H1 (cell line): Measurements from ENCODE around the gene DGCR8. TPM values are rescaled to one million over a fixed set of nuclear protein-coding genes. Genes with fewer than 3 reads are reported as not detected.

Source experiments
- CTCF ChIA-PET: fragments of 300-600 bp; sonication (Branson Sonifier 250); formaldehyde crosslinking; loops from one replicate; lab custom pipeline; 2021; ENCODE audit not compliant: partially characterized antibody; lab: Charles Lee
- POLR2A ChIA-PET: fragments of 300-600 bp; sonication (Branson Sonifier 250); formaldehyde crosslinking; loops from one replicate; lab custom pipeline; 2021; ENCODE audit warnings: inconsistent platforms; ENCODE audit not compliant: partially characterized antibody; lab: Charles Lee
- DNase-seq, 2 experiments: peaks; one replicate each; pipeline versions ENCODE4 v3.0.0 to v3.0.0-alpha.2; 2010 to 2022; ENCODE audit warnings: low spot score in 2 of 2, low read depth in 1 of 2, mixed read lengths in 1 of 2
- FAIRE-seq: peaks from 2 replicates; lab custom pipeline; 2011; peaks lifted over from hg19 to GRCh38; lab: Jason Lieb, UNC
- H2AFZ ChIP-seq: 2 replicates; pipeline ENCODE4 v1.8.1; 2012; ENCODE audit warnings: low read length, inconsistent platforms
- H2AK5ac ChIP-seq: 2 replicates; pipeline ENCODE4 v1.6.1; 2013; ENCODE audit warnings: low read depth, low read length
- H2BK120ac ChIP-seq: replicated peaks from 2 replicates; pipeline ENCODE3; 2013; ENCODE audit warnings: low read depth, low read length, inconsistent platforms
- H2BK12ac ChIP-seq: 2 replicates; pipeline ENCODE4 v1.6.1; 2013; ENCODE audit warnings: low read depth, low read length
- H2BK15ac ChIP-seq: 2 replicates; pipeline ENCODE4 v1.6.1; 2013; ENCODE audit warnings: low read length
- H2BK20ac ChIP-seq: 2 replicates; pipeline ENCODE4 v1.6.1; 2013; ENCODE audit warnings: low read length
- H2BK5ac ChIP-seq: 2 replicates; pipeline ENCODE4 v1.6.1; 2013; ENCODE audit warnings: low read depth, low read length
- H3K14ac ChIP-seq: 2 replicates; pipeline ENCODE4 v1.6.1; 2013; ENCODE audit warnings: inconsistent platforms; ENCODE audit not compliant: insufficient read length
- H3K18ac ChIP-seq: 2 replicates; pipeline ENCODE4 v1.6.1; 2013; ENCODE audit warnings: low read length; ENCODE audit errors: extremely low read depth
- H3K23ac ChIP-seq: 2 replicates; pipeline ENCODE4 v1.6.1; 2013; ENCODE audit warnings: inconsistent platforms; ENCODE audit not compliant: insufficient read length
- H3K23me2 ChIP-seq: 2 replicates; pipeline ENCODE4 v1.6.1; 2013; ENCODE audit warnings: low read depth, low read length
- H3K27ac ChIP-seq: 2 replicates; pipeline ENCODE4 v1.6.1; 2011; ENCODE audit warnings: low read depth, low read length, inconsistent platforms
- H3K27me3 ChIP-seq, 4 experiments: replicated peaks in 1 of 4; 1 replicate in 1 of 4; 2 replicates in 3 of 4; pipeline versions ENCODE4 v1.6.1 to v1.8.1; 2011 to 2013; ENCODE audit warnings: low read length in 3 of 4, mild to moderate bottlenecking in 3 of 4, inconsistent platforms in 2 of 4, mixed read lengths in 2 of 4, moderate library complexity in 1 of 4; ENCODE audit not compliant: control insufficient read depth in 3 of 4, insufficient read depth in 3 of 4; ENCODE audit errors: extremely low read depth in 1 of 4
- H3K36me3 ChIP-seq, 4 experiments: 2 replicates each; pipeline versions ENCODE4 v1.6.1 to v1.8.1; 2011 to 2013; ENCODE audit warnings: mild to moderate bottlenecking in 4 of 4, low read length in 3 of 4, moderate library complexity in 2 of 4, control low read depth in 1 of 4, inconsistent platforms in 1 of 4; ENCODE audit not compliant: insufficient read depth in 4 of 4, control insufficient read depth in 2 of 4
- H3K4ac ChIP-seq: replicated peaks from 2 replicates; pipeline ENCODE3; 2013; ENCODE audit warnings: low read length, low read depth, mixed read lengths, inconsistent platforms; ENCODE audit not compliant: insufficient read length
- H3K4me1 ChIP-seq, 4 experiments: replicated peaks in 1 of 4; 1 replicate in 1 of 4; 2 replicates in 3 of 4; pipeline versions ENCODE4 v1.6.1 to v1.8.1; 2011 to 2013; ENCODE audit warnings: low read length in 3 of 4, inconsistent platforms in 2 of 4, mixed read lengths in 1 of 4; ENCODE audit not compliant: insufficient read depth in 4 of 4, control insufficient read depth in 3 of 4
- H3K4me2 ChIP-seq, 2 experiments: 2 replicates each; pipeline versions ENCODE4 v1.6.1 to v1.8.1; 2011 to 2013; ENCODE audit warnings: low read depth in 2 of 2, low read length in 2 of 2, control low read depth in 1 of 2, inconsistent platforms in 1 of 2, mild to moderate bottlenecking in 1 of 2; ENCODE audit not compliant: insufficient read depth in 1 of 2
- H3K4me3 ChIP-seq, 4 experiments: fragments of 200-600, 300-600 bp in 1 of 4; sonication (generic), shearing (Covaris generic), sonication (Bioruptor Twin) in 1 of 4; 2 replicates each; pipeline versions ENCODE4 v1.5.1 to v1.8.1; 2011 to 2016; ENCODE audit warnings: low read length in 4 of 4, low read depth in 3 of 4, control low read depth in 2 of 4, inconsistent platforms in 2 of 4, mild to moderate bottlenecking in 2 of 4, mixed read lengths in 1 of 4, moderate library complexity in 1 of 4; ENCODE audit not compliant: insufficient read depth in 2 of 4; ENCODE audit errors: extremely low read depth in 1 of 4
- H3K56ac ChIP-seq: replicated peaks from 2 replicates; pipeline ENCODE3; 2013; ENCODE audit warnings: low read depth, mild to moderate bottlenecking, mixed read lengths, low read length, inconsistent platforms; ENCODE audit not compliant: insufficient read length
- H3K79me1 ChIP-seq: 2 replicates; pipeline ENCODE4 v1.6.1; 2013; ENCODE audit warnings: low read depth, low read length, control low read depth
- H3K79me2 ChIP-seq, 2 experiments: 2 replicates each; pipeline versions ENCODE4 v1.6.1 to v1.8.1; 2012 to 2013; ENCODE audit warnings: low read length in 2 of 2, mild to moderate bottlenecking in 2 of 2, inconsistent platforms in 1 of 2; ENCODE audit not compliant: insufficient read depth in 2 of 2, control insufficient read depth in 1 of 2
- H3K9ac ChIP-seq, 4 experiments: replicated peaks in 1 of 4; 1 replicate in 1 of 4; 2 replicates in 3 of 4; pipeline versions ENCODE4 v1.6.1 to v1.8.1; 2011 to 2013; ENCODE audit warnings: low read depth in 3 of 4, low read length in 3 of 4, control low read depth in 2 of 4, mild to moderate bottlenecking in 2 of 4, moderate library complexity in 2 of 4, inconsistent platforms in 1 of 4; ENCODE audit errors: extremely low read depth in 1 of 4
- H3K9me3 ChIP-seq, 2 experiments: 2 replicates each; pipeline versions ENCODE4 v1.6.1 to v1.8.1; 2012 to 2013; ENCODE audit warnings: mild to moderate bottlenecking in 2 of 2, moderate library complexity in 2 of 2, control low read depth in 1 of 2, inconsistent platforms in 1 of 2, low read depth in 1 of 2, low read length in 1 of 2, mixed read lengths in 1 of 2; ENCODE audit not compliant: insufficient read depth in 2 of 2
- H4K20me1 ChIP-seq, 2 experiments: replicated peaks in 1 of 2; 2 replicates each; pipeline versions ENCODE3 to v1.8.1; 2011 to 2013; ENCODE audit warnings: inconsistent platforms in 2 of 2, low read length in 2 of 2, mild to moderate bottlenecking in 1 of 2; ENCODE audit not compliant: insufficient read depth in 2 of 2, control insufficient read depth in 1 of 2
- H4K5ac ChIP-seq: 2 replicates; pipeline ENCODE4 v1.6.1; 2013; ENCODE audit warnings: low read length, low read depth, mixed read lengths, inconsistent platforms; ENCODE audit not compliant: insufficient read length
- H4K8ac ChIP-seq: 2 replicates; pipeline ENCODE4 v1.8.0; 2013; ENCODE audit warnings: mild to moderate bottlenecking, moderate library complexity, low read length, inconsistent platforms; ENCODE audit not compliant: insufficient read depth; ENCODE audit errors: extremely low read depth
- H4K91ac ChIP-seq: replicated peaks from 2 replicates; pipeline ENCODE3; 2013; ENCODE audit warnings: low read length, mixed read lengths, inconsistent platforms; ENCODE audit not compliant: insufficient read length
- ATF3 ChIP-seq: IDR thresholded peaks from 2 replicates; pipeline ENCODE4 v1.6.1; 2011; ENCODE audit warnings: low read depth, mild to moderate bottlenecking, low read length; ENCODE audit not compliant: insufficient read depth
- KDM4A ChIP-seq: IDR thresholded peaks from one replicate; pipeline ENCODE4 v1.7.1; 2012; ENCODE audit warnings: low read depth, mild to moderate bottlenecking, moderate library complexity, low read length, inconsistent platforms; ENCODE audit not compliant: severe bottlenecking
- SAP30 ChIP-seq: fragments of 300-600 bp; sonication (generic); IDR thresholded peaks from 2 replicates; pipeline ENCODE4 v1.7.1; 2012; ENCODE audit warnings: low read length, moderate library complexity, mild to moderate bottlenecking, inconsistent platforms; ENCODE audit not compliant: insufficient read depth, insufficient replicate concordance
- SIX5 ChIP-seq: IDR thresholded peaks from 2 replicates; pipeline ENCODE4 v1.6.1; 2011; ENCODE audit warnings: mild to moderate bottlenecking, low read depth, low read length
- YY1 ChIP-seq: IDR thresholded peaks from 2 replicates; pipeline ENCODE4 v1.6.1; 2011; ENCODE audit warnings: low read depth, mild to moderate bottlenecking, low read length
- WGBS, 2 experiments: shearing (Covaris generic) in 1 of 2; methylation state at CpG; one replicate each; pipeline versions ENCODE4 v1.1.6 to v1.1.7; 2013 to 2015; ENCODE audit warnings: low lambda C conversion rate in 2 of 2, mixed read lengths in 2 of 2, inconsistent platforms in 1 of 2, low coverage in 1 of 2, missing lambda C conversion rate in 1 of 2; ENCODE audit not compliant: insufficient replicate concordance in 2 of 2, insufficient coverage in 1 of 2, insufficient read length in 1 of 2; ENCODE audit errors: extremely low coverage in 1 of 2, missing lambda C conversion rate in 1 of 2; 5-methylcytosine and 5-hydroxymethylcytosine counted together
- polyA plus RNA-seq, 7 experiments: library from polyadenylated mRNA; depleted of rRNA in 3 of 7; stranded (reverse) in 5 of 7; unstranded in 2 of 7; fragments of >200 nt in 5 of 7; fragments of 200-250 nt in 2 of 7; gene quantifications; 1 replicate in 5 of 7; 2 replicates in 1 of 7; 4 replicates in 1 of 7; pipeline versions ENCODE4 v1.2.1 to v1.2.3, GENCODE V29; 2011 to 2013; ENCODE audit warnings: missing spikeins in 2 of 7, mixed read lengths in 2 of 7
- total RNA-seq: library from RNA; stranded (reverse); fragmentation: NEBNext Ultra II Directional; extraction: Animal tissue kit (Norgen Biotek cat#: 25700); gene quantifications from 2 replicates; pipeline ENCODE4 v1.2.1, GENCODE V29; 2021

The DGCR8 gene
- total and polyA plus RNA-seq, 2 of the 8 experiments (the other 6 are each of a cell fraction or from before 2014, with no cell fraction given) = 23.7 to 43.7 TPM

- Histone ChIP-seq H4K91ac (no peak overlapping the region), H3K9me3 (no peaks in the 10 kb centered on the region), H4K5ac (no peak overlapping the region), H4K20me1 (peaks cover 0 to 9% of the 10 kb centered on the region in 2 experiments), H3K27ac (no peak overlapping the region), H3K27me3 (no peaks in the 10 kb centered on the region)
- TF ChIP-seq ATF3 (no peak), SIX5 (no peak), KDM4A (no peak), YY1 (no peak), SAP30 (no peak)
- TF ChIP-seq, all 59 proteins: peak for 0
- FAIRE-seq = no peak
- Histone ChIP-seq H3K79me2 (no peaks in the 10 kb centered on the region), H3K4me2 (no peak overlapping the region), H2BK20ac (no peak overlapping the region), H2AK5ac (no peak overlapping the region), H3K14ac (no peak overlapping the region), H3K36me3 (no peaks in the 10 kb centered on the region), H2AFZ (no peak overlapping the region), H3K18ac (no peak overlapping the region), H3K56ac (no peak overlapping the region), H3K9ac (no peak overlapping the region), H3K23me2 (0 out of 2 replicates have a peak, but pooled peaks cover 2% of the 10 kb centered on the region), H2BK12ac (no peak overlapping the region), H2BK5ac (no peak overlapping the region), H3K79me1 (no peaks in the 10 kb centered on the region), H3K4ac (no peak overlapping the region), H2BK120ac (no peak overlapping the region), H3K4me3 (no peak overlapping the region), H4K8ac (no peak overlapping the region), H3K23ac (no peak overlapping the region), H2BK15ac (no peak overlapping the region), H3K4me1 (no peaks in the 10 kb centered on the region)
- 93% methylated on average over 11 of the region's 18 CpGs; no CpG with 5 or more reads in 1 of the 2 experiments for WGBS, 2 experiments
- POLR2A ChIA-PET = interaction anchor here (1.0 kb wide), 1 partner anchor 31 kb away, joined by 3 read pairs; no protein-coding TSS in a partner anchor
- no peak for DNase-seq
- CTCF ChIA-PET = interaction anchor here (0.6 to 1.8 kb wide), 12 partner anchors 9 to 526 kb away, joined by 3 to 9 read pairs (median 4); no protein-coding TSS in a partner anchor
Measured at GRCh38 chr22:20062043-20062765, 17.8 kb upstream of the DGCR8 start.
